ENCODE results near the gene MXD4. TPM values are rescaled to one million over a fixed set of nuclear protein-coding genes. Genes with fewer than 3 reads are reported as not detected.

The MXD4 gene
- polyA plus RNA-seq, 1 experiment, result 58.3 TPM

DNA sequence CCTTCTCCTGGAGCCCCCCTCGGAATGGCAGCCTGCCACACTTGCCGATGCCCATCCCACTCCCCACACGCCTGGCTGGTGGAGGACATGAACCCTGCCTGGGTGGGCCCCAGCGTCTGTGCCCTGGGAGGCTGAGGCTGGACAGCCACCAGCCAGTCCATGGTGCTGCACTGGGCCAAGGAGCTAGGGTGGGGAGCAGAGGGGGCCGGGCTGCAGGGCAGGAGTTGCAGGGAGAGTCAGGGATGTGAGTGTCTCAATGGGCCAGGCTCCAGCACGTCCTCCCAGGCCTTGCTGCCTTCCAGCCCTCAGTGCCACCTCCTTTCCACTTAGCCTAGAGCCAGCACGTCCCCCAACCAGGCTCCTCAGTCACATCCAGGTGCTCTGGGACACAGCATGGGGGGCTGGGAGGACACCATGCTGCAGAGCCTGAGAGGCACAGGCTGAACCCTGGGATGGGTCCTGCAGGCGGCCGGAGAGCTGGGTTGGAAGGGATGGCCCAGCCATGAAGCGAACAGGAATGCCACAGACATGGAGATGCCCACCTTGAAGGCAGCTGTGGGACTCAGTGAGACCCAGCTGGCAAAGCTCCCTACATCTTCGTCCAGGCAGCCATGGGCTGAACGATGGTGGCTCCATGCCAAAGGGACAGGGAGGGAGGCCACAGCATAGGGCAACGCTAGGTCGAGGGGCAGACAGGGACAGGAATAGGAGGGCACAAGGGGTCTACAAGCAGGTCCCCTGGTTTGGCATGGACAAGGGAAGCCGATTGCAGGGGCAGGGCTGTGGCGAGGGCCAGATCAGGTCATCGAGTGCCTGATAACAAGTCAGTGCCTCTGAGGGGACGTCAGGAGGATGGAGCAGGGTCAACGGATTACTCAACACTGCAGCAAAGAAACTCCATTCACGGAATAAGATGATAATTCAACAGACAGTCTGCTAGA is 30.1 kb upstream of the MXD4 start:
- ChIA-PET POLR2A (no interaction called here), CTCF (interaction anchor here (0.7 to 1.2 kb wide), 2 partner anchors 26 to 58 kb away, joined by 3 read pairs; no protein-coding TSS in a partner anchor)

DNA sequence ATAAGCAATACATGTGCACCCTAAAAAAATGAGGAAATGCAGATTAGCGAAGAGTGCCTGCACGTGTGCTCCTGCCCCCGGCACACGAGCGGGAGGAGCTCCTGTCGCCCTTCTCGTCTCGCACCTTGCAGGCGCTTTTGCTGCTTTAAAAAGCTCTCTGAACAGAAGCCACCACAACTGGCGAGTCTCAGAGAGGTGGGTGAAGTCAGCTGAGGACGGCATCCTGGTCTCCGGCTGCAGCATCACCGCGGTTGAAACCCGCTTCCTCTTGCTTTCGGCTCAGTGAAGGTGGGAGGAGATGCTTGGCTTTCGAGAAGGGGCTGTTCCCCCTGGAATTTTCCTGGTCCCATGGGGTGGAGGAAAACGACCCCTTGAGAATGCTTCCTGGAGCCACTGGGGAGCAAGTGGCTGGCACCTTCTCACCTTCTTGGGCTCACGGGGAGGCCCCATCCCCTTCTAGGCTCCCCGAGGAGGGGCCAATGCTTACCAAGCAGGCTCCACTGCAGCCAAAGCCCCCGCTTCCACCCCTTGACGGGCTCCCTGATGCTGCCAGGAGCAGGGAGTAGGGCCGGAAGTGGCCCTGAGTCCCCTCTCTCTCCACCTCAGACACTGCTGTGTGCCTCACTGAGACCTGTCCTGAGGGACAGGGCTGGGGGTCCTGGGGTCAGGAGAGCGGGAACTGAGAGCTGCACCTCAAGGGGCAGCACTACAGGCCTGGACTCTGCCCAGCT is 29.2 kb upstream of the MXD4 start:
- TF ChIP-seq, protein P1, sequence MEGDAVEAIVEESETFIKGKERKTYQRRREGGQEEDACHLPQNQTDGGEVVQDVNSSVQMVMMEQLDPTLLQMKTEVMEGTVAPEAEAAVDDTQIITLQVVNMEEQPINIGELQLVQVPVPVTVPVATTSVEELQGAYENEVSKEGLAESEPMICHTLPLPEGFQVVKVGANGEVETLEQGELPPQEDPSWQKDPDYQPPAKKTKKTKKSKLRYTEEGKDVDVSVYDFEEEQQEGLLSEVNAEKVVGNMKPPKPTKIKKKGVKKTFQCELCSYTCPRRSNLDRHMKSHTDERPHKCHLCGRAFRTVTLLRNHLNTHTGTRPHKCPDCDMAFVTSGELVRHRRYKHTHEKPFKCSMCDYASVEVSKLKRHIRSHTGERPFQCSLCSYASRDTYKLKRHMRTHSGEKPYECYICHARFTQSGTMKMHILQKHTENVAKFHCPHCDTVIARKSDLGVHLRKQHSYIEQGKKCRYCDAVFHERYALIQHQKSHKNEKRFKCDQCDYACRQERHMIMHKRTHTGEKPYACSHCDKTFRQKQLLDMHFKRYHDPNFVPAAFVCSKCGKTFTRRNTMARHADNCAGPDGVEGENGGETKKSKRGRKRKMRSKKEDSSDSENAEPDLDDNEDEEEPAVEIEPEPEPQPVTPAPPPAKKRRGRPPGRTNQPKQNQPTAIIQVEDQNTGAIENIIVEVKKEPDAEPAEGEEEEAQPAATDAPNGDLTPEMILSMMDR (IDR thresholded peaks at IDR 0.05; ENCODE audit: insufficient read depth, low read depth, low read length), result no peak
- ChIA-PET POLR2A (no interaction called here), CTCF (interaction anchor here (0.5 to 1.2 kb wide), 2 partner anchors 25 to 121 kb away, joined by 3 read pairs; no protein-coding TSS in a partner anchor)
- no peak overlapping the region for H3K4me3 ChIP-seq (ENCODE audit: low read depth, low read length)
- H3K27me3 ChIP-seq (ENCODE audit: control insufficient read depth, insufficient read depth, low read length), result no peaks in the 10 kb centered on the region
- H3K36me3 ChIP-seq (ENCODE audit: control insufficient read depth, insufficient read depth, low read length), result no peaks in the 10 kb centered on the region
- no peak for DNase-seq (ENCODE audit: low read depth)

More for the DNA sequence above, 30.1 kb upstream of the MXD4 start:
- Histone ChIP-seq H3K27me3 (ENCODE audit: control insufficient read depth, insufficient read depth, low read length) (no peaks in the 10 kb centered on the region), H3K36me3 (ENCODE audit: control insufficient read depth, insufficient read depth, low read length) (no peaks in the 10 kb centered on the region), H3K4me3 (ENCODE audit: low read depth, low read length) (no peak overlapping the region)
- TF ChIP-seq, protein P1 (IDR thresholded peaks at IDR 0.05; ENCODE audit: insufficient read depth, low read depth, low read length), result no peak
- DNase-seq (ENCODE audit: low read depth), result no peak

DNA sequence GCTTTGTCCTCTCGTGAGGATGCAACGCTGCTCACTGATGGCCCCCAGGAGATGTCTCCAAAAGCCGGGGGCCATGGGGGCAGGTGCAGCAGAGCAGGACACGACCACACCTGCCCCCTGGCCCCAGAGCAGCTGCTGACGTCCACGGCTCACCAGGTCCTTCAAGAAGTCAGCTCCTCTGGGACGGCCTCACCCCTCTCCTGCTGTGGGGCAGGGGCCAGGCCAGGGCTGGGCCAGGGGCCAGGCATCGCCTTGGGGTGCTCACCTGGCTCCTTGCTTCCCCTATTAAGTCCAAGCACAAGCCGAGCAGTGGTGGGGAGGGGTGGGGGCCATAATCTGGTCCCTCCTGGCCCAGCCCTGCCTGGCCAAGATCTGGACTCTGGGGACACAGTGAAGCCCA is 28.6 kb upstream of the MXD4 start:
- no peak for DNase-seq (ENCODE audit: low read depth)
- ChIA-PET POLR2A (no interaction called here), CTCF (interaction anchor here (0.5 kb wide), 1 partner anchor 122 kb away, joined by 3 read pairs; no protein-coding TSS in a partner anchor)
- Histone ChIP-seq H3K36me3 (ENCODE audit: control insufficient read depth, insufficient read depth, low read length) (no peaks in the 10 kb centered on the region), H3K27me3 (ENCODE audit: control insufficient read depth, insufficient read depth, low read length) (no peaks in the 10 kb centered on the region), H3K4me3 (ENCODE audit: low read depth, low read length) (no peak overlapping the region)
- TF ChIP-seq, protein P1 (IDR thresholded peaks at IDR 0.05; ENCODE audit: insufficient read depth, low read depth, low read length), result no peak

DNA sequence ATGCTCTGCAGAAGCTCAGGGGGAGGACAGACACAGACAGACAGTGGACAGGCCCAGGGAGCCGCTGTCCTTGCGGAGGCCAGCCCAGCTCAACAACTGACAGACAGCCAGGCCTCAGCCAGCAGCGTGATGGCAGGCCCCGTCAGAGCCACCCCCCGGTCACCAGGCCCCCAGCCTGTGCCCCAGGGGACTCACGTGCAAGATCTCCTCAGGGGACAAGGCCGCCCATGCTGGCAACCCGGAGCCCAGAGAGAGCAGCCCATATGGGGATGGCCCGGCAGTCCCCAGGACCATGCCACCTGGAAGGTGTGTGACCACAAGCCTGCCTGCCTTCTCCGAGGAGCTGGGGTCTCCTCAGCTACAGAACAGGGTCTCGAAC is 28.0 kb upstream of the MXD4 start:
- TF ChIP-seq, protein P1 (IDR thresholded peaks at IDR 0.05; ENCODE audit: insufficient read depth, low read depth, low read length), result no peak
- POLR2A ChIA-PET, result no interaction called here
- DNase-seq (ENCODE audit: low read depth), result no peak
- Histone ChIP-seq H3K36me3 (ENCODE audit: control insufficient read depth, insufficient read depth, low read length) (no peaks in the 10 kb centered on the region), H3K27me3 (ENCODE audit: control insufficient read depth, insufficient read depth, low read length) (no peaks in the 10 kb centered on the region), H3K4me3 (ENCODE audit: low read depth, low read length) (no peak overlapping the region)
- CTCF ChIA-PET, result no interaction called here

DNA sequence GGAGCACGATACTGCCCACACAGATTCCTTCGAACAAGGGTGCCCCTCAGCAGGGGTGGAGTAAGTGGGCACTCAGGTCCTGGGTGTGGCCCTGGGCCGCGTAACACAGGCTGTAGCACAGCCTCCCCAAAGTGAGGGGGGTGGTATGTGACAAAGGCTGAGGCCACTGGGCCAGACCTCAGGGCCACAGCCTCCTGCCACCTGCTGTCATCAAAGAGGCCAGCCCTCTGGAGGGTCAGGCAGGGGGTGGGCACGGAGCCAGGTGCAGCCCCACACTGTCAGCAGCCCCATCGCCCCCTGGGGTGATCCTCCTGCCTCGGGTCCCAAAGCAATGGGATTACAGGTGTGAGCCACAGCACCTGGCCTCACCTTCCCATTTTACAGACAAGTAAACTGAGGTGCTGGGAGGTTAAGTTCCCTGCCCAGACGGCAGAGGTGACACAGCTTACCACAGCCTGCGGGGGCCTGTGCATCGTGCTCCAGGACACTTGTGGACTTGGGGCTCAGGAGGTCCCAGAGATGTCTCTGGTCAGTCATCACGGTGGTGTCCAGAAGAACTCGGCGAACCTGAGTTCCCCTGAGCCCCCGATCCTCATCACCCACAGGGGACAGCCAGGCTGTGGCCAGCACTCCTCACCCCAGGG is 27.5 kb upstream of the MXD4 start:
- TF ChIP-seq, protein P1 (IDR thresholded peaks at IDR 0.05; ENCODE audit: insufficient read depth, low read depth, low read length), result no peak
- ChIA-PET CTCF (no interaction called here), POLR2A (no interaction called here)
- no peak overlapping the region for H3K4me3 ChIP-seq (ENCODE audit: low read depth, low read length)
- H3K36me3 ChIP-seq (ENCODE audit: control insufficient read depth, insufficient read depth, low read length), result no peaks in the 10 kb centered on the region
- no peaks in the 10 kb centered on the region for H3K27me3 ChIP-seq (ENCODE audit: control insufficient read depth, insufficient read depth, low read length)
- no peak for DNase-seq (ENCODE audit: low read depth)

All from BJ (cell line).